ENCODE results near the gene ENOX1.

Gene ENOX1

DNA sequence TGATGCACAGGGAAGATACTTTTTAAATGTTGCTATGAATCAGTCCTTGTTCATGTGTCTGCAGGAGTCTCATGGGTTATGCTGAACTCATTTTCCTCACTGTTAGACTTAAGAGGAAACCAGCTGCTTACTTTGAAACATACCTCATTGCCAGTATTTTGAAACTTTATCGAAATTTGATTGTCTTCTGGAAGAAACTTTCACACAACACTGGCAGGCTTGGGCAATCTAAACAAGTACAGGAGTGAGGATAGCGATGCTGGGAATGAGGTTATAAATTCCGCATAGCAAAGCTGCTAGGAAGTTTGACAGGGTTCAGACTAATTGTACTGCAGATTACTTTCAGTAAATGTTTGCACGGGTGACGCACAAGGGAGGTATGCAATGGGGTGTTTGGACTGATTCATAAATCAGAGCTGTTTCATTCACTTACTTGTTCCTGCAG is 517.7 kb downstream of the ENOX1 start:
- DNase-seq, result no peak

DNA sequence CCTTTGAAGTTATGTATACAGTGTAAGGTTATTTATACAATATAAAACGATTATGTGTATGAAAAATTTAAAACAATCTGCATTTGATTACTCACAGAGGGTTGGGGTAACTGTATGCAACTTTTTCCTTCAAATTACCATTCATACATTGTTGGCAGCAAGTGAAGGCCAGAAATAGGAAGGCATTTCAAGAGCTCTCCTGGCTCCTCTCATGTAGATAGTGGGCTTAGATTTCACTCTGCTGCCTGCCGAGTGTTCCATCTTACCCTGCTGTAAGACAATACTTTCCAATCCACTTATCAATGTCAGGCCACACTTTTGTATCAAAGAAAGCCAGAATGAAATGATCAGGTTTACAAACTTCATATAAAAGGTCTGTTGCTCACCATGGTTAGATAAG is 518.1 kb downstream of the ENOX1 start:
- DNase-seq, result no peak

DNA sequence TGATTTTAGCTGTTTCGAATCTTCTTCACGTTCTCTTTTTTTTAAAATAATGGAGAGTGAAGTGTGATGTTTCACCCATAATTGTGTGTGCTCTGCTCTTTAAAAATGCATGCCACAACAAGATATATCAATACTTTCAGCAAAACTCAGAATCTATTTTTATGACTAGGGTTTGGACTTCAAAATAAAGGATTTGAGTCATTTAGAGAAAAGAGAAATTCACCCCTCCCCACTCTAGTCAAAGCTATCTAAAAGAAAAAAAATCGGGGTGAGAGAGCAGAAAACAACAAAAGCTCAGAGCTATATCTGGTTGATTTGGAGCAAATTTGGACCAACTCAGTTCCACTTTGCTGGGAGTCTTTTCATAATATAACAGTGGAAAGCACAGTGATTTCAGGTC is 518.9 kb downstream of the ENOX1 start:
- no peak for DNase-seq

DNA sequence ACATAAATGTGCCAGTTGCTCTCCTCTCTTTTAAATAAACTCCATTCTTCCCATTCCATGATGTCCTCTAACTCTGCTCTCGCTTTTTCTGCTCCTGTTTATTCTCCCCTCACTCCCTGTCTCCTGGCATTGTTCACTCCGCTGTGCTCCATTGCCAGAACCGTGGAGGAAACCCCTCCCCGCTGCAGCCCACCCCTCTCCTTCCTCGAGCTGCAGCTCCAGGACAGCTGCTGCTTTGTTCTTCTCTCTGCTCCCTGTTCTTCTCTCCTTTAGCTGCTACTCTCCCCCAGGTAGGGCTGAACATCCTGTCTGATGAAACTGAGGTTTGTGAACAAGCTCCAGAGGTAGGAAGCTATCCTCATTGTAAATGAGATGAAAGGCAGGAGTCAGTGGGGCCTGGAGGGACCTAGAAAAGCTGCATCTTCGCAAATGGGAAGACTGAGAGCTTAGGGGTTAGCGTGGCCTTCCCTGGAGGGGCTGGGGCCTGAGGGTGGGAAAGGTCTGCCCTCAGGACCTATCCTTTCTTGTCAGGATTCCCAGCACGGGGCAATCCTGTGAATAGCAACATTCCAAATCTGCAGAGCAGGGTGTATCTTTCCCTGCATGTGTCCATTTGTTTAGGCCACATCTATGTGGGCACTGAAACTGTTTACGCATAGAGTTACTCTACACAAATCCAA is 519.7 kb downstream of the ENOX1 start:
- no peak for DNase-seq

DNA sequence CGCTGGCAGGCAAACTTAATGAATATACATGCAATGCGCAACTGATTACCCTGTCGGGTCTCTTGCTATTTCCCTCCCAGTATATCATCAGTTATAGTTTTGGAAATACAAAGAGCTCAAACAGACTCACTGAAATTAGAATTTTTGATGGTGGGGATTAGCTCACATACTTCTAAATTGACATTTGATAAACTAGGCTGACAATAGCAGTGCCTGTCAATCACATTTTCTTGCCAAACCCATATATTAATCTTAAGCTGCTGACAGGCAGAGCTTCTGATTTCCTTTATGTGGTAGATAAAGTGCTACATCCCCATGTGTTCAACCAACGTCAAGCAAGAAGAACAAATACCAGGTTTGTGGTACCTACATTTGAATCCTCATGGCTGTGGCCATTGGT is 521.7 kb downstream of the ENOX1 start:
- no peak for DNase-seq

DNA sequence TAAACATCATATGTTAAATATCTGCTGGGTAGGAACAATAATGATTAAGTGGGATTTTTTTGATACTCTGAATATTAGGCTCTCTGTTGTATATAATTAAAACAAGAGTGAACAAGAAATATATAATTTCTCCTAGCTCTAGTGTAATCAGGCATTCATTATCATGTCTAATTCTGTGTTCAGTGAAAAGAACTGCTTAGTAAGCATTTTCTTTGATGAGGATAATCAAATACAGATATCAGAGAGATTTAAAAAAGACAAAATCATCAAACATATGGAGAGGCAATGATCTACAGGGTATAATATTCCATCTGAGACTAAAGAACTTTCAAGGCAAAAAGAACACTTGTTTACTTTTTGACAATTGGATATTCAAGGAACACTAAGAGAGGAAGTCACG is 522.3 kb downstream of the ENOX1 start:
- DNase-seq, result no peak

DNA sequence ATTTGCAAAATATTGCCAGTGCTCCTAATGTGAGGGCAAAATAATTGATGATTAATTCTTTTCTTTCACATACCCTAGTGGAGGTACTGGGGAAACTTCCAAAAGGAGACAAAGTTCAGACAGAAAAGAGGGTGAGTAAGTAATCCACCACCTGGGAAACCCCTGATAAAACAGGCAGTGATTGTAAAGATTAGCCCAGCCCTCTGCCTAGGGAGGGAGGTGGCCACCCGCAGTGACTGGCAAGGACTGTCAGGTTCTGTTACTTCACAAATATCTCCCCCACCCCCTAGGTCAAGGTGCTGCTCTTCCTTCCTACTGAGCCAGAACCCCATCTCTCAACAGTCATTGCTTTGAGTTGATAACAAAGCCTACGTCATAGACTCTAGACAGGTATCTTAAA is 523.7 kb downstream of the ENOX1 start:
- no peak for DNase-seq

DNA sequence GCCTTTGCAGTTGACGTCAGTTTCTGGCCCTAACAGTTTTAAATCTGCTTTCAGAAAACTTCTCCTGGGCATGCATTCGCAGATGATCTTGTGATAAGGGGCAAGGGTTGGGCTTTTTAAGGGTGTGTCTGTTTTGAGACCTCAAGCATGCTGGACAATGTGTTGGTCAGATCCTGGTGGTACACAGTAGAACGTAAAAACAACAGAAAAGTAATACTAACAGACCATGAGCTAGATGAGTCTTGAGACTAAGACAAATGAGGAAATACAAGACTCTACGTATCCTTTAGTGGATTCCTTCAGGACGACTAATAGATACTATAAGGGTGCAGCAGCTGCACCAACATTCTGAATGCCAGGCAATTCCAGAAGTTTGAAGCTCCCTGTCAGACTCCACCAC is 525.8 kb downstream of the ENOX1 start:
- no peak for DNase-seq

DNA sequence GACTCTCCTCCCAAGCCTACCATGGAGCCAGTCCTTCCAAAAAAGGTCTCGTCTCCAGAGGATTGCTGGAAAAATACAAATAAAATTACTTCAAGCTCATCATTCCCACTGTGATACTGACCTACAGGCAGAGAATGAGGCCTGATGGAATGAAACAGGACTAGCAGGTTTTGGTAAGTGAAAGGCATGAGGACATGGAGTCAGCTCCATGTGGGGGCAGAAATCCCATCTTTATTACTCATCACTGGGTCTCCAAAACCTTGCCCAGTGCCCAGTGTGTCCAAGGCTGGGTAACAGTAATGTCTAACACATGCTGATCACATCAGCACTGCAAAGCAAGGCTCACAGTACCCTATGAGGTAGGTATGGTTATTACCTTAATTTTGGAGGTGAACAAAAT is 528.0 kb downstream of the ENOX1 start:
- DNase-seq, result no peak

DNA sequence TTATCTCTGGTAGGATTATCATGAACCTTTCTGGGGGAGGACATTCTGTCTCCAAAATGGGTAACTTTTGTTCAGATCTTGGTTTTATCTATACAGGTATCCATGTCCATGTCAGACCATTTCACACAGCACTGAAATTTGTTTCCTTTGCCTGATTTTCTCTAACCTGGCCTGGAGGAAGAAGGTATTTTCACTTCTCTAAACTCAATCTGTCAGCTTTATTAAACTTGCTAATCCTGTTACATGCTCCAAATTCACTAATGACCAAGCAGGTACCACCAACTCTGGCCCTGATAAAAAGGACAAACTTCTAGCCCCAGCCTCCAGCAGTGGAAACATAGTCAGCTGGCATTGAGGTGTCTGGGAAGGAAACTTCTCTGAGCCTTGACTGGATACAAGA is 529.0 kb downstream of the ENOX1 start:
- DNase-seq, result no peak

DNA sequence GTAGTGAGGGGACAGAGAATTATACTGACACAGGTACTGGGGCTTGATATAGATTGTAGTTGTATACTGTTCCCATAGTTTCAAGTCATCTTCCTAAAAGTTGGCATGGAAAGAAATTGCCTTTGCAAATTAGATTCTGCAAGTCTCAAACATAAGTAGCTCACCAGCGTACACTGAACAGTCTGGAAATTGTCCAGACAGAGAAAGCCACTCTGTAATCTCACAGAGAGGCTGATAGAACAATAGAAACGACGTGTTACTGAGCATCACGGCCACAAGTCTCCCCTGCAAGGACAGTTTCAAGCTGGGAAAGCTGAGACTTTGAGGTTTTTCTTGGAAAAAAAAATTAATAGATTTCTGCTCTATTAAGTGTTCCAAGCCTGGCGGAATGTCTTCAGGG is 534.8 kb downstream of the ENOX1 start:
- no peak for DNase-seq

DNA sequence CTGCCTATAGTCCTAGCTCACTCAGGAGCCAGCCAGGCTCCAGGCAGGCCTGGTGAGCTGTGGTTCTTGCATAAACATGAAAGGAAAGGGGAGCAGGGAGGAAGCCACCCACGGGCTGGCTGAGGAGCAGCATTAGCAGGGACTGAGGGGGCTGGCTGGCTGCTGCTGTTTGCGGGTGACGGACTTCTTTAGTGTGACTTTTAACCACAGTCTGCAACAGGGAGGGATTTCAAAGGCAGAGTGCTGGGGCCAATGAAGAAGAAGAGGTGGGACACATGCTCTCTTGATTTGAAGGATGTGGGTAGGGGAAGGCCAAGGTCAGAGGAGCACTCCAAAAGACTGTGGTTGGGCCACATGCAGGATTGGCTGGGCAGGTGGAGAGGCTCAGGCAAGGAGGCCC is 540.4 kb downstream of the ENOX1 start:
- DNase-seq, result no peak

DNA sequence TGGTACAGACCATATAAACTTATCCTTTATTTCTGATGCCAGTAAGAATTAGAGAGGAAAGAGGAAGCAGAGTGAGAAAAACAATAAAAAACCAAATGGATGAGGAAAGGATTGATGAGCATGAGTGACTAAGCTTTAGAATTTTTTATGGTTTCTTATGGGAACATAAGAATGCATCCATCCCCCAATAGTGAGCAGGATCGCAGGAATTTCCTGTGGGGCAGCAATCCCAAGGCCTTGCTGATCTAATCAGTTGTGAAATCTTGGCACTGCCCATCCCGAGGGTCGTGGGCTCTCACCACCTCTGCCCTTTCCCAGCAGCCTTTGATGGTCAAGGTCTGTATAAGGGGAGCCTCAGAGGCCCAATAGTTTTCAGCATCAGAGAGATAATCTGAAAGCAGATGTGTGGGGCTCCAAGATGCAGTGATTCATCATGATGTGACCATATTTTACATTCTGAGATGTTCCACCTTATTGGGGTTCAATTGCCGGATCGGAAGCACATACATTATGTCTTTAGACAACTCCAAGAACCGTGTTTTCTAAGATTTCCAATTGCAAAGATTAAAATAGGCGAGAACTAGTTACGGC is 541.3 kb downstream of the ENOX1 start:
- no peak for DNase-seq

DNA sequence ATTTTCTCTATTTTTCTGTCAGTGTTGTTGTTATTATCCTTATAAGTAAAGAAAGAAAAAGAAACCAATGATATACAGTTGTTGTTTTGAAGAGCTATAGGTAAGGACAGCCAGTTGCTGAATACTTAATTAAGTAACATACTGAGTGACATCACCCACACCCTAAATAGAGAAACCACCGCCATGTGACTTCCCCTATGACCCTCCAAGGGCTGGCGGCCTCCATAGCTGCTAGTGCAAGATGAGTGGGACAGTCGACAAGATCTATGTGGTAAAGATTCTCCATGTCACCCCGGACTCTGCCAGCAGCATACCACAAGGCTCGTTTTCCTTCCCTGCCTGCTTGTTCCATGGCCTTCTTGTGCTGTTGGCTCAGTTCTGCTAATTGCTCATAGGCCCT is 542.3 kb downstream of the ENOX1 start:
- no peak for DNase-seq

DNA sequence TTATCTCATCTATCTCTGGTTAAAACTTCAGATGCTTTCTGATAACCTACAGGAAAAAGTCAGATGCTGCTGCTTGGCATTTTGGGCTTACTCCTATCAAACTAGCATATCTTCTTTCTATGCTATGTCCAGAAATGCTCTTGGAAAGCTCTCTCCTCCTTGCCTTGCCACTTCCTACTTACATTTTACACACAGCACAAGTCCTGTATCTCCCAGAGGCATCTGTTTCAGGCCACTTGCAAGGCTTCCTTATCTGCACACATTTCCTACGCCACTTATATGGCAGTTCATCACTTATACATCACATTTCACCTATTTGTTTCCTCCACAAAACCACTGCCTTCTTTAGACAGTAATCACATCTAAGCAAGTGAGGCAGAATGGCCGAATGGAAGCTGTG is 543.1 kb downstream of the ENOX1 start:
- no peak for DNase-seq

DNA sequence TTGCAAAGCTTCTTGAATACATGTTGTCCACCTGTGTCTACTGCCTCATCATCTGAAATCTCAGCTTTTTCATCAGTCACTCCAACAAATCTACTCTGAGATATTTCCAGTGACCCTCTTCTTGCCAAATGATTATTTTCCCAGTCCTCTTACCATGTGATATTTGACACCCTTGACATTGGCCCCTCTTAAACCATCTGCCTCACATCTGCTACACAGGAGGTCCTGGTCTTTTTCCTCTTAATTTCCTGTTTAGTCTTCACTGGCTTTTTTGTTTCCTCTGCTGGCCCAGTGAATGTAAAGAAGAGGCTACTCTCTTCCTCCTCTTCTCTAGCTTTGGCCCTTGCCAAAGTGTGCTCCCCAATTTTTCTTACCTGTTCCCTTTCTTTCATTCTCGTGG is 544.7 kb downstream of the ENOX1 start:
- no peak for DNase-seq

DNA sequence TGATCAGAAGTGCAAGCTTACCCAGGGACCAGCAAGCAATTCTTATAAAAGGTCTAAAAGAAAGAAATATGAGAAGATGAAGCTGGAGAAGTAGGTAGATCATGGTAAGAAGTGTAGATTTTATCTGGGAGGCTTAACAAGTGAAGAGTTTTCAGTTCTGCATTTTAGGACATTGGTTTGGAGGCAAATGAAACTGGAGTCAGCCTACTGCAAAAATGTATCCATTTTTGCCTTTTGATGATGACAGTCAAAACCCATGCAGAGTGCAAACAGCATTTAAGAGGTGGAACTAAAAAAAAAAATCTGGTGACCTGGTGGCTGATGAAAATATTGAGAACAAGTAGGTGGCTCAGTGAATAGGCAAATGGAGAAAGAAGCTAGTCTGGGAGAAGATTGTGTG is 546.5 kb downstream of the ENOX1 start:
- no peak for DNase-seq

DNA sequence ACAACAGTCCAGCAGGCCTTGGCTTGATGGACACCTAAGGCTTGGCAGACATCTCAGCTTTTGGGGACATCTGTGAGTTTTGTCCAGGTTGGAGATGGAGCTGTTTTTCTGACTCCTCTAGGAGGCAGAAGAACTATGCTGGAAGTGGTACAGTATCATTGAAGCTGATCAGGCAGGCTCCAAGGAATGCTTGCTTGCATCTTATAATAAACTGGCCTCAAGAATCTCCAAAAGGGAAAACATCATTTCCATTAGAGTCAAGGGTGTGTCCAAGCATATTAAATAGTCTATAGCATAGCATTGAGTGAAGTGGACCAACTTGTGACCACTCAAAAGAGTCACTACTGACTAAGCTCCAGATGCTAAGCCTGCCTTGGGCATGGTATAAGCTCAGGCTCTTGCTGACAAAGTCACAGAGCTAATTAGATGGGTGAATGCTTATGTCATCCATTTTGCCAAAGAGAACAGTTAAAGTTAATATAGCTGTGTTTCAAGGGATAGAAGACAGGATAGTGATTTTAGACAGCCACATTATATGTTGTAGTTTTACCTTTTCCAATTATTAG is 547.4 kb downstream of the ENOX1 start:
- DNase-seq, result no peak

DNA sequence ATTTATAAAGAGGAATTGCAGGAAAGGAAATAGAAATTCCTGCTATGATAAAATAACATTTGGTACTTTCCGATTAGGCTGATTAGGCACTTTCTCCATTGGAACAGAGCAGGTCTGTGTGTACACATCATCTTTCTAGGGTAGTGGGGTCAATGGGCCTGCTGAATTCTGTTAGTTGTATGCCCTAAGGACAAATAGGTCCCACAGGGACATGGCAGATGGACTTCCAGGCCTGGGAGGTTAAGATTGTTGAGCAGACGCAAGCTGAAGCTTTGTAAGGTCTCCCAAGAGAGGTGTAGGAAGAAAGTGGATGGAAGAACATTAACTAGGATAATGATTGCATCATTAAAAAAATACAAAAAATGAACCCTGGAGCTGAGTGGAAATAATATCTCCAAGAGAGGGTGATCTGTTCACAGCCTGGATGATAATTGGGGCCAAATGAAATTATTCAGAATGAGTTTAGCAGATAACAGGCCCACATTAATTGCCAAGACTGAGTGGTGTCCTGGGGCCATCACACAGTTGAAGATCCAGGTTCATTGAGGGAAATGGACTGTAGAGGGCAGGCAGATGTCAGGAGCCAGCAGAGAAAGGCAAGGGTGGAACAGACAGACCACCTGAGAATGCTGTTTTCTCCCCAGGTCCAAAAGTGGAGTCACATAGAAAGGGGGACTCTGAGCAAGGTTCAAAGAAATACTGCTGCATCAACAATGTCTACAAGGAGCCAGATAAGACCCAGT is 548.3 kb downstream of the ENOX1 start:
- DNase-seq, result no peak

DNA sequence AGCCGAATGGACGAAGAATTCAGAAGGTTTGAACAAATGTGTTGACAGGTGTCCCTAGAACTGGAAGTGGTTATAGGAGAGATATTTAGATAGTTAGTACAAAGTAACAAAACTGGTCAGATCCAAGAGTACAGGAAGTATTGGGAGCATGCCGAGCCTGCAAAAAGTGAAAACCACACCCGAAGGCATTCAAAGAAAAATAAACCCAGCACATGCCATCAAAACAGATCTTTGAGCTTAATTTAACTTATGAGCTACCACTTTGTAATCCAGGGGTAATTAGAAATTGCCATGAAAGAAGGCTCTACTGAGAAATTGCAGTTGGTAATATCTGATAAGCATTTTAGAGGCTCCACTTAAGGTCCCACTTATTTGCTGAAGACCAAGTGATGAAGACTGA is 549.2 kb downstream of the ENOX1 start:
- DNase-seq, result no peak

DNA sequence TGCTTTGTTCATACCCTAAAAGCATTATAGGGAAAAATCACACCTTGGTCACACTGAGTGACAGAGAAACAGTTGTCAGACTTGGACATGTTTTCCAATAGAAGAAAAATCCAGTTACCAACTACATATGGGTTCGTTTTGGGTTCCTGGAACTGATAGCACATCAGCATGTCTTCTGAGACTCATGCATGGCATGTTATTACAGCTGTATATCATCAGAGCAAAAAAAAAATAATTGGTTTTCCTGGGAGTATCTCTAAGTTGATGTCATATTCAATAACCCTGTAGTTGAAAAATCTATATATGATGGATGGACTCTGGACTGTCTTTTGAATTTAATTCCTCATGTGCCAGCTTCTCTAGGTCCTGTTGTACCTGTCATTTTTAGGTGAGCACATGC is 551.7 kb downstream of the ENOX1 start:
- DNase-seq, result no peak

DNA sequence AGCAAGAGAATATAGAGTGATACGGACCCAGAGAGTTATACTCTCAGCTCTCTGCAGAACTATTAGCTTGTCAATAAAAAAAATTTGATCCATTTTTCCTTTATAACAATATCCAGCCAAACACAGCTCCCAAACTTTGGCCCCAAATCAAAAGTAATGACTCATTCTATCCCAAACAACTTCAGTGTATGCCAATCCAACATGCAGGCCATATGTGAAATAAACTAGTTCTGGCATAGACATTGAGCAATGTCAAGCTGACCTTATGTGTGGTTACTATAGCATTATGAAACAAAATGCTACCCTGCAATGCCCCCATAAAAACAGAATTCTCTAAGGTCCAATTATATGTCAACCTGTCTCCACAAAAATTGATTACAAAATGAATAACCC is 553.9 kb downstream of the ENOX1 start:
- DNase-seq, result no peak

DNA sequence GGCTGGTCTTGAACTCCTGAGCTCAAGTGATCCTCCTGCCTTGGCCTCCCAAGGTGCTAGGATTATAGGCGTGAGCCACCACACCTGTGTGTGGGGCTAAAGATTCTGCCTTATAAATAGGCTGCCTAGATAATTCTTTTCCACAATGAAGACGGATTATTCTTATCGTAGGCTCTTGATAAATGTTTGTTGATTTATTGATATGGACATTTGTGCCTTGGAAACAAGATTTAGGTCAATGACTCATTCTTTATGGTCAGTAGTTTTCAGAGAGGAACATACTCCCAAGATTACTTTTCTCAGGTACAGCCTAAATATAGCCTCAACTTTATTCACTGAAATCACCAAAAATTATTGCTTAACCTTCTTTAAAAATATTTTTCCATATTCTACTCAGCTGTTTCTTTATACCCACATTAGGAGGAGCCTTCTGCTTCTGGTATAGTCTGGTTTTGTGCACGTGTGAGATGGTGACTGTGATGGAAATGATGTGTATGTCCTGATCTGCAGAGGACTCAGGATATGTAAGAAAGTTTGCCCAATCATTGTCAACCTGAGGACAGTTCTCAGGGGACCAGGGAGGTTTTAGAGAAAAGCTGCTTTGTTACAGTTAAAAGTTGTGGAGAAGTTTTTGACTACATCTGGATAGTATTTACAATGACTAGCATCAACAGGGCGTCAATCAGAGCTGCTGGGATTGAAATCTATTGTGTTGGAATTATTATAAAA is 554.5 kb downstream of the ENOX1 start:
- no peak for DNase-seq

DNA sequence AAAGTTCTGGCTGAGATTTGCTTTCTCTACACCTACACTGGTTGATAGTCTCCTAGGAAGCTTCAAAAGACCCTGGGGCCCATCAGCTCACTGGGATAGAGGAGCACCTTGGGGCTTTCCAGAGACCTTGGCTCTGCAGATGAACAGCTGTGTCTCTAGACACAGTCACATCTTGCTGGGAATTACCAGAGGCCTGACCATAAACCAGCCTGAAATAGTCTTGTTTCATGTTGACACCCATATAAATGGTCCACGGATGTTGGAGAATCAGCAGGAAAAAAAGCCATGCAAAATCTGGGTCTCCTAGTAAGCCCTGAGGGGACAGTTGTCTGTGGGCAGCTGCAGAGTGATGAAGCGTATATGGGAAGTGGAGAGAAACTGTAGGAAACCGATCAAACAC is 555.8 kb downstream of the ENOX1 start:
- no peak for DNase-seq
